Esophagus squamous epithelium (tissue), 5 donors: Measurements from ENCODE around the gene MBLAC1. TPM values are rescaled to one million over a fixed set of nuclear protein-coding genes. Genes with fewer than 3 reads are reported as not detected.

Experiments
- DNase-seq: peaks from one replicate; lab custom pipeline; 2025; lab: John Stamatoyannopoulos, UW
- H3K27ac ChIP-seq, 4 donors: fragments of 200-600 bp; sonication (generic); one replicate each; pipeline ENCODE4 v1.5.1; 2016 to 2019; ENCODE audit warnings: mild to moderate bottlenecking in 1 of 4
- H3K27me3 ChIP-seq, 4 donors: fragments of 200-600 bp; sonication (generic); 1 replicate in 3 of 4; 2 replicates in 1 of 4; pipeline versions ENCODE4 v1.5.1 to v1.6.0; 2017 to 2021; ENCODE audit warnings: antibody characterized with exemption in 1 of 4
- H3K36me3 ChIP-seq, 3 donors: fragments of 200-600 bp; sonication (generic); one replicate each; pipeline ENCODE4 v1.5.1; 2016 to 2019
- H3K4me1 ChIP-seq, 3 donors: fragments of 200-600 bp; sonication (generic); one replicate each; pipeline ENCODE4 v1.5.1; 2017 to 2019
- H3K4me3 ChIP-seq, 4 donors: fragments of 200-600 bp; sonication (generic); 1 replicate in 3 of 4; 2 replicates in 1 of 4; pipeline ENCODE4 v1.5.1; 2016 to 2019; ENCODE audit warnings: mild to moderate bottlenecking in 2 of 4, moderate library complexity in 1 of 4
- H3K9me3 ChIP-seq, 3 donors: fragments of 200-600 bp; sonication (generic); one replicate each; pipeline ENCODE4 v1.5.1; 2016 to 2019
- CTCF ChIP-seq, 6 experiments: fragments of 450-650 bp in 4 of 6; fragments of 200-600 bp in 2 of 6; sonication (generic) in 2 of 6; IDR thresholded peaks; one replicate each; pipeline ENCODE4 v1.5.1; 2016 to 2019; ENCODE audit warnings: antibody characterized with exemption in 6 of 6, mild to moderate bottlenecking in 4 of 6, moderate library complexity in 4 of 6
- POLR2A ChIP-seq, 4 donors: fragments of 450-650 bp; IDR thresholded peaks; one replicate each; pipeline ENCODE4 v1.6.1; 2017; ENCODE audit warnings: antibody characterized with exemption in 4 of 4, mild to moderate bottlenecking in 4 of 4, moderate library complexity in 3 of 4
- WGBS, 2 donors: methylation state at CpG; one replicate each; pipeline ENCODE4 v1.1.5; 2018; 5-methylcytosine and 5-hydroxymethylcytosine counted together
- intact Hi-C: fragments of 100-400 bp; cut with DNase I; formaldehyde crosslinking; loops from one replicate; pipeline ENCODE4 v1.15.0; 2022
- total RNA-seq, 4 donors: library from RNA; depleted of rRNA; stranded (reverse); fragments of >200 nt; gene quantifications; one replicate each; pipeline ENCODE4 v1.1.0, GENCODE V29; 2016
- donor health status: DM: yes; HTN: yes; CAD: no.

The MBLAC1 gene
- total RNA-seq, 4 donors from 2014 or later, result 2.1 to 6.7 (median 2.9) TPM

- H3K9me3 ChIP-seq, result no peaks in the 10 kb centered on the region
- no peak overlapping the region for H3K4me3 ChIP-seq
- no peak for DNase-seq
- intact Hi-C loops, result no loop called here
- no peak overlapping the region for H3K27ac ChIP-seq
- H3K27me3 ChIP-seq, result no peaks in the 10 kb centered on the region
- H3K4me1 ChIP-seq, result peaks cover 3 to 8% (median 3%) of the 10 kb centered on the region in 3 donors
- peaks cover 28 to 93% (median 37%) of the 10 kb centered on the region in 3 donors for H3K36me3 ChIP-seq
- TF ChIP-seq CTCF (IDR thresholded peaks at IDR 0.05), result no peak
- no peak for TF ChIP-seq POLR2A (IDR thresholded peaks at IDR 0.05)
- WGBS, 2 donors, result 79 to 81% methylated on average over 15 to 18 of the region's 25 CpGs
Measured at GRCh38 chr7:100107125-100107737, 19.5 kb upstream of the MBLAC1 start.

- H3K36me3 ChIP-seq, result peaks cover 28 to 100% (median 42%) of the 10 kb centered on the region in 3 donors
- H3K4me3 ChIP-seq, result no peak overlapping the region
- no peak for TF ChIP-seq POLR2A (IDR thresholded peaks at IDR 0.05)
- no peak for TF ChIP-seq CTCF (IDR thresholded peaks at IDR 0.05)
- intact Hi-C loops, result no loop called here
- H3K27ac ChIP-seq, result no peak overlapping the region
- H3K27me3 ChIP-seq, result no peaks in the 10 kb centered on the region
- no peak for DNase-seq
- no peaks in the 10 kb centered on the region for H3K9me3 ChIP-seq
- WGBS, 2 donors, result 77 to 86% methylated on average over 10 to 11 of the region's 11 CpGs
- H3K4me1 ChIP-seq, result peaks cover 0 to under 1% (median 0%) of the 10 kb centered on the region in 3 donors
Measured at GRCh38 chr7:100107890-100108289, 18.9 kb upstream of the MBLAC1 start.

- intact Hi-C loops, result no loop called here
- no peaks in the 10 kb centered on the region for H3K4me1 ChIP-seq
- DNase-seq, result no peak
- no peaks in the 10 kb centered on the region for H3K27me3 ChIP-seq
- peaks cover 28 to 97% (median 44%) of the 10 kb centered on the region in 3 donors for H3K36me3 ChIP-seq
- no peak overlapping the region for H3K27ac ChIP-seq
- 71 to 84% methylated on average over 5 to 6 of the region's 12 CpGs for WGBS, 2 donors
- H3K9me3 ChIP-seq, result no peaks in the 10 kb centered on the region
- no peak for TF ChIP-seq CTCF (IDR thresholded peaks at IDR 0.05)
- no peak for TF ChIP-seq POLR2A (IDR thresholded peaks at IDR 0.05)
- no peak overlapping the region for H3K4me3 ChIP-seq
Measured at GRCh38 chr7:100109521-100110163, 17.1 kb upstream of the MBLAC1 start.

GRCh38 chr7:100111156-100111555 lies 15.6 kb upstream of the MBLAC1 start:
- peaks cover 22 to 81% (median 32%) of the 10 kb centered on the region in 3 donors for H3K36me3 ChIP-seq
- WGBS, 2 donors, result 90 to 91% methylated on average over 6 to 7 of the region's 7 CpGs
- DNase-seq, result no peak
- intact Hi-C loops, result no loop called here
- no peak overlapping the region for H3K4me3 ChIP-seq
- H3K27ac ChIP-seq, result no peak overlapping the region
- H3K27me3 ChIP-seq, result no peaks in the 10 kb centered on the region
- no peaks in the 10 kb centered on the region for H3K4me1 ChIP-seq
- no peak for TF ChIP-seq CTCF (IDR thresholded peaks at IDR 0.05)
- no peak for TF ChIP-seq POLR2A (IDR thresholded peaks at IDR 0.05)
- H3K9me3 ChIP-seq, result no peaks in the 10 kb centered on the region

- peaks cover 14 to 74% (median 32%) of the 10 kb centered on the region in 3 donors for H3K36me3 ChIP-seq
- 88 to 93% methylated on average over 7 to 8 of the region's 13 CpGs for WGBS, 2 donors
Measured at GRCh38 chr7:100111914-100112313, 14.9 kb upstream of the MBLAC1 start.

More at GRCh38 chr7:100111914-100112313, 14.9 kb upstream of the MBLAC1 start:
- intact Hi-C loops, result no loop called here
- no peak for DNase-seq
- TF ChIP-seq POLR2A (IDR thresholded peaks at IDR 0.05), result no peak
- Histone ChIP-seq H3K27ac (no peak overlapping the region), H3K4me3 (no peak overlapping the region), H3K27me3 (no peaks in the 10 kb centered on the region), H3K9me3 (no peaks in the 10 kb centered on the region), H3K4me1 (no peaks in the 10 kb centered on the region)
